GM21447 (cell line): ENCODE results near the gene CTTN.
"Not testable (repeated sequence)": the region's sequence is repeated elsewhere in the genome, so short reads cannot be mapped to it uniquely, and the experiment has no call there.

Source experiments
- ATAC-seq: cut with Tn5 transposase; IDR thresholded peaks from one replicate; pipeline ENCODE4 v1.9.1; 2021; ENCODE audit not compliant: unreplicated experiment

CTTN gene

GRCh38 chr11:70407814-70408213 lies 9.5 kb downstream of the CTTN start:
- ATAC-seq: no peak

- ATAC-seq: not testable (repeated sequence)
Observed at GRCh38 chr11:70408326-70408725, 10.0 kb downstream of the CTTN start.

DNA sequence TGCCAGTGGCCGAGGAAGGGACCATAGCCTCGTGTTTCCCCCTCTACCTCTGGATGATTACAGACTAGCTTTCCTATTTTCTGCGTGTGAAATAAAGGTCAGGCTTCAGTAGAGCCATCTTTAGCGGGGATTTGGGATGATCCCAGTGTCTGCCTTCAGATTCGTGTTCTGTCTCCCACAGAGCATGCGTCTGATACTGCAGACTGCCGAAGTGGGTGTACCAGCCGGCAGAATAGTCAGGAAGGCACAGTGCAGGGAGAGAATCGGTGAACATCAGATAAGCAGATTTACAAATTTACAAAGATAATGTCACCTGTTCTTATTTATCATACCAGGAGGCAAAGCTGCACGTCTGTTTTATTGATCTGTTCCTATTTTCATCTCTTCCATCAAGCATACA lies 11.1 kb downstream of the CTTN start:
- no peak for ATAC-seq

GRCh38 chr11:70409871-70410270 lies 11.5 kb downstream of the CTTN start:
- ATAC-seq: no peak

- ATAC-seq: no peak
Observed at GRCh38 chr11:70410276-70411205, 12.2 kb downstream of the CTTN start.

DNA sequence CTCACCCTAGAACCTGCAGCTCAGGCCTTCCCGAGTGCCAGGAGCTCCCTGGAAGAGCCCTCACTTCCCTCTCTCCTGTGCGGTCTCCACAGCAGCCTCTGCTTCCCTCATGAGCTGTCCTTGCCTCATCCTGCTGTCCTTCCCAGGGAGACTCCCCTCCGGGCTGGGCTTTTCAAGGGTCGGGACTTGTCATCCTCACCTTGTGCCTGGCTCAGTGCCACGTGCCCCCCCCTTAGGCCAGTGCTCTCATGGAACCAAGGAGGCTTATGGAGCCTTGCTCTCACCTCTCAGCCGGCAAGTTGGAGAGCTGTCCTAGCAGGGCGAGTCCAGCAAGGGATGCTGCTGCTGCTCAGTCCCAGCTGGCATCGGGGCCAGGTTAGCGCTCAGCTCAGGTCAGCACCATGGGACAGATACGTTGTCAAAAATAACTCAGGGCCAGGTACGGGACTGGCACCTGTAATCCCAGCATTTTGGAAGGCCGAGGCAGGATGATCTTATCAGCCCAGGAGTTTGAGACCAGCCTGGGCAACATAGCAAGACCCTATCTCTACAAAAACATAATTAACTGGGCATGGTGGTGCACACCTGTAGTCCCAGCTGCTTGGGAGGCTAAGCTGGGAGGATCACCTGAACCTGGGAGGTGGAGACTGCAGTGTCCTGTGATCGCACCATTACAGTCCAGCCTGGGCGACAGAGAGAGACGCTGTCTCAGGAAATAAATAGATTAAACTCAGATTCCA lies 13.6 kb downstream of the CTTN start:
- ATAC-seq: no peak

DNA sequence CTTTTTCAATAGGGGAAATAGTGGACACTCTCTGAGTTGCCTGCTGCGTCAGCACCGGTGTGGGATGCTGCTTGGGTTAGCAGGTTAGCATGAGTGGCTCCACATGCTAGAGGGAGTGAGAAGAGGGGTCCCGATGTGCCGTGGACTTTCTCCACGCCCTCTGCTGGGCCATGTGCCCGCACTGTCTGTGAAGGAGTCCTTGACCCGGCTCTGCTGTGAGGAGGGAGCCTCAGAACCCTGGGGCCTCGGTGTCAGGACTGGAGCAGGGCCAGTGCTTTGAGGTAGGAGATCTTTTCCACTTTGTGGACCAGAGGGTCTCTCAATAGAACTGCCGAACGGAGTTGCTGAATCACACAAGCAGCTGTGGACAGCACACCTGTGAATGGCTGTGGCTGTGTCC lies 14.8 kb downstream of the CTTN start:
- no peak for ATAC-seq

- ATAC-seq: no peak
Observed at GRCh38 chr11:70414341-70415100, 16.2 kb downstream of the CTTN start.

GRCh38 chr11:70415191-70415590 lies 16.9 kb downstream of the CTTN start:
- ATAC-seq: no peak

DNA sequence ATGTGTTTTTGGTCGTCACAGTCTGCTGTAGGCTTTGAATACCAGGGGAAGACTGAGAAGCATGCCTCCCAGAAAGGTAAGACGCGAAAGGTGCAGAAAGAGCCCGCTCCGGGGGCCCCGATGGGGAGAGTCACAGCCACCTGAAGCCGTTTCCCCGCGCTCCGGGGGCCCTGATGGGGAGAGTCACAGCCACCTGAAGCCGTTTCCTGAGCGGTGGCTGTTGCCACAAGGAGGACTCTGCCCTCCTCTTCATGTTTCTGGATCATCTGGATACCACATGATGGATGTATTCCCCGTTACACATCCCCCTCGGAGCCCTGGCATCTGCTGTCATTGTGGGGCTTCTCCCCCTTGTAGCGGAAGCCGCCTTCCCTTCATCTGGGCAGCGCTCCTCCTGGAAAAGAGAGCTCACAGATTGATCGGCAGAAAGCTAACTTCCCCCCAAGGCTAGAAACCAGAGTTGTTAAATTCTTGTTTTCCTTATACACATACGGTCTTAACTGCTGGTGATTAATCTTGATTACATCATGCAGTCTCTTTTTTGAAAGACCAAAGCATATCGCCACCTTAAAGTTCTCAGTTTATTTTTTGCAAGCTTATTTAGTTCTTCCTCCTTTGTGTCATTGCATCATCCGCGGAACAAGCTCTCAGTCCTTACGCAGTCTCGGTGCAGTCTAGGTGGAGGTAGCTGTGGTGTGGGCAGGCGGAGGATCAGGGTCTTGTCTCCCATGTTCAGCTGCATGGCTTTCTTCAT lies 17.5 kb downstream of the CTTN start:
- ATAC-seq: no peak

- no peak for ATAC-seq
Observed at GRCh38 chr11:70416881-70417280, 18.6 kb downstream of the CTTN start.

GRCh38 chr11:70418130-70418529 lies 19.8 kb downstream of the CTTN start:
- no peak for ATAC-seq

- no peak for ATAC-seq
Observed at GRCh38 chr11:70419307-70420007, 21.1 kb downstream of the CTTN start.

DNA sequence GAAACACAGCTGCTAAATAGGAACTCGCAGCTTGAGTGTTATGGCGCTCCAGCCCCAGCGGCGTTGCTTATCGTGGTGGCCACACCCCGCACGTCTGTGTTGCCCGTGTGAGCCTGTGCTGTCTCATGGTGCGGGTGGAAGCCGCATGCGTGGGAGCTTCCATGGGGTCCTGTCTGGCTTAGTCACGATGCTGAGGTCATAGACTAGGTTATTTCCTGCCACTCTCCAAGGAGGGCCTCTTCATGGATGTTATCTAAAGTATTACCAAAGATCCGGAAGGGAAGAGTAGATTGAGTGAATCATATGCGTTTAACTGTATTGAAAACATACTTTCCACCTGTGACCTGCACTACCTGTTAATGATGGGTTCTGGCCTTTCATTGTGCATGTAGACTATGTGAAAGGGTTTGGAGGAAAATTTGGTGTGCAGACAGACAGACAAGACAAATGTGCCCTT lies 21.7 kb downstream of the CTTN start:
- ATAC-seq: no peak

DNA sequence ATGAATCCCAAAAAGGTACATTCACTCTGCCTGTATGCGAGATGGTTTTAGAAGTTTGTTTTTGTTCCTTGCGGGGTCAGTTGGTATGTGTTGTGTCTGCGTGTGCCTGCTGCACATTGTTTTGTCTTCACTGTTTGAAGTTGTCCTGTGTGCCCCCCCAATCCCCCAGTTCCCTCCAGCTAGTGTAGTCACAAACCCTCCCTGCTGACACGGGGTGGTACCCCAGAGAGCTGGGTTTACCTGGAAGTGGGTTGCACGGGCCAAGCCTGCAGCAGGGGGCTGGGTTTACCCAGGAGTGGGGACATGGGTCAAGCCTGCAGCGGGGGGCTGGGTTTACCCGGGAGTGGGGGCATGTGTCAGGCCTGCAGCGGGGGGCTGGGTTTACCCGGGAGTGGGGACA lies 22.2 kb downstream of the CTTN start:
- no peak for ATAC-seq

DNA sequence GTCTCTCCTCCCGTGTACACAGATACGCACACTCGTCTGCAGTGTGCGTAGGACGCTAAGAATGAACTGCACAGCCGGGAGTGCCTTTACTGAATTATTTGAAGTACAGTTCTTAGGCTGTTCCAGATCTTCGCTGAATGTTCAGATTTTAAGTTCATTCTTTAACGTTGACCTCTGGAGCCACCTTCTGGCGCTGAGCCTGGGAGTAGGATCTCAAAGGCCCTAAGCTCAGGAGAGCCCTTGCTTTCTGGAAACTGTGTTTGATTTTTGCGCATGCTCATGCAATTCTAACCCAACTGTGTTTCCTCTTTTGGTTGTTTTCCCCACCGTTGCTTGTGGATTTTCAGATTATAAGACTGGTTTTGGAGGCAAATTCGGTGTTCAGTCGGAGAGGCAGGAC lies 22.8 kb downstream of the CTTN start:
- no peak for ATAC-seq

GRCh38 chr11:70422692-70423522 lies 24.6 kb downstream of the CTTN start:
- ATAC-seq: no peak

- ATAC-seq: peak; percentile 57
Observed at GRCh38 chr11:70423523-70424505, 25.5 kb downstream of the CTTN start.
